Lung (tissue), 12 donors: ENCODE results near the gene POLR2C. TPM values are rescaled to one million over a fixed set of nuclear protein-coding genes. Genes with fewer than 3 reads are reported as not detected.
"Not testable (repeated sequence)": the region's sequence is repeated elsewhere in the genome, so short reads cannot be mapped to it uniquely, and the experiment has no call there.

ENCODE experiments used
- ATAC-seq: fragments of 200-7000 bp; cut with Tn5 transposase; one replicate; pipeline ENCODE4 v1.9.1; 2020; ENCODE audit warnings: moderate number of reproducible peaks; ENCODE audit not compliant: insufficient read depth, low FRiP score
- DNase-seq, 3 donors: peaks; one replicate each; pipeline ENCODE4 v3.0.0-alpha.2; 2013 to 2017
- H3K27ac ChIP-seq, 2 donors: one replicate each; pipeline ENCODE4 v1.5.1; 2013; ENCODE audit warnings: mild to moderate bottlenecking in 2 of 2, moderate library complexity in 2 of 2, control low read depth in 1 of 2, inconsistent platforms in 1 of 2, low read depth in 1 of 2, low read length in 1 of 2
- H3K27me3 ChIP-seq, 3 donors: one replicate each; pipeline ENCODE4 v1.5.1; 2013; ENCODE audit warnings: low read length in 2 of 3; ENCODE audit not compliant: control insufficient read depth in 3 of 3, insufficient read depth in 3 of 3
- H3K36me3 ChIP-seq, 4 donors: one replicate each; pipeline ENCODE4 v1.5.1; 2013; ENCODE audit warnings: low read length in 4 of 4, mild to moderate bottlenecking in 1 of 4, moderate library complexity in 1 of 4; ENCODE audit not compliant: control insufficient read depth in 4 of 4, insufficient read depth in 4 of 4
- H3K4me1 ChIP-seq, 5 donors: one replicate each; pipeline ENCODE4 v1.5.1; 2013; ENCODE audit warnings: low read length in 5 of 5, mild to moderate bottlenecking in 2 of 5, moderate library complexity in 1 of 5; ENCODE audit not compliant: control insufficient read depth in 5 of 5, insufficient read depth in 5 of 5
- H3K4me3 ChIP-seq: one replicate; pipeline ENCODE4 v1.5.1; 2013; ENCODE audit warnings: mild to moderate bottlenecking, control low read depth, moderate library complexity
- H3K9ac ChIP-seq, 2 donors: one replicate each; pipeline ENCODE4 v1.5.1; 2013; ENCODE audit warnings: low read length in 2 of 2, control low read depth in 1 of 2; ENCODE audit not compliant: insufficient read depth in 1 of 2
- H3K9me3 ChIP-seq, 4 donors: one replicate each; pipeline ENCODE4 v1.5.1; 2013; ENCODE audit warnings: low read length in 3 of 4, mild to moderate bottlenecking in 1 of 4, moderate library complexity in 1 of 4; ENCODE audit not compliant: control insufficient read depth in 4 of 4, insufficient read depth in 3 of 4
- CTCF ChIP-seq: IDR thresholded peaks from 2 replicates; pipeline ENCODE4 v1.5.1; 2012; ENCODE audit warnings: mild to moderate bottlenecking; ENCODE audit errors: control extremely low read depth, extremely low read depth
- whole genome bisulfite sequencing, 2 donors: extraction: QIAGEN DNeasy Blood & Tissue Kit; methylation state at CpG; one replicate each; pipeline ENCODE4 v1.1.7; 2013; 5-methylcytosine and 5-hydroxymethylcytosine counted together
- polyA plus RNA-seq, 2 donors: library from polyadenylated mRNA; stranded (reverse); fragments of 200-250 nt; gene quantifications; one replicate each; pipeline ENCODE4 v1.2.1, GENCODE V29; 2013
- total RNA-seq, 2 donors: library from RNA; depleted of rRNA in 1 of 2; stranded (reverse); fragments of >200 nt in 1 of 2; gene quantifications; one replicate each; pipeline ENCODE4 v1.2.1, GENCODE V29; 2014 to 2021
- donor health status: control.
- donor health status: control.
- donor health status: Bipolar disorder and iron deficiency.
- donor health status: healthy.
- donor health status: DM: yes; HTN: yes; CAD: no.

POLR2C gene
- total and polyA plus RNA-seq, 4 donors = 65.8 to 124 (median 82.5) TPM

DNA sequence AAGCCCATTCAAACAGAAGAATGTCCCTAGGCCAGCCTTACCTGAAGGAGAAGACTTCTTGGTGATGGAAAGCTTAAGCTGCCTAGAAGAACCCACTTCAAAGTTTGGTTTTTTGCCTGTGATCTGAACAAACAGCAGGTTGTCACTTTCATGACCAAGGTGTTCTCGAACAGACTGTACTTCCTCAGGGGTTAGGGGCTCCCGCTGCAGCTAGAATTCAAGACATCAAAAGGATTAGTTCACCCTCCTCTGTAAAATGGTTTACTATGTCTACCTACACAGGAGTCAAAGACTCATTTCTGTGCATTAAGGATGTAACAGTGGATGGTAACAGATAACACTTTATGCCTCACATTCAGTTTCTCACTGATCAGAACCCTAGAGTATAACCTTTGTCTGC lies 28.5 kb upstream of the POLR2C start:
- Histone ChIP-seq H3K9ac (no peak overlapping the region), H3K27me3 (no peaks in the 10 kb centered on the region)

GRCh38 chr16:57435838-57436237 lies 26.6 kb upstream of the POLR2C start:
- no peak overlapping the region for H3K27ac ChIP-seq
- ATAC-seq = no peak
- H3K4me1 ChIP-seq = no peaks in the 10 kb centered on the region
- no peak for TF ChIP-seq CTCF
- no peak for DNase-seq
- H3K27me3 ChIP-seq = no peaks in the 10 kb centered on the region
- WGBS, 2 donors = 88 to 100% methylated on average over 1 of the region's 1 CpG
- peaks cover 0 to 3% (median 1%) of the 10 kb centered on the region in 4 donors for H3K9me3 ChIP-seq
- H3K9ac ChIP-seq = no peak overlapping the region
- H3K36me3 ChIP-seq = peaks cover 35 to 59% (median 40%) of the 10 kb centered on the region in 4 donors
- no peak overlapping the region for H3K4me3 ChIP-seq

More for the DNA sequence above, 28.5 kb upstream of the POLR2C start:
- Histone ChIP-seq H3K4me1 (no peaks in the 10 kb centered on the region), H3K27ac (no peak overlapping the region), H3K4me3 (no peak overlapping the region), H3K9me3 (no peaks in the 10 kb centered on the region), H3K36me3 (peaks cover 34 to 61% (median 49%) of the 10 kb centered on the region in 4 donors)
- WGBS, 2 donors = 94% methylated on average over 2 of the region's 2 CpGs
- no peak for DNase-seq
- ATAC-seq = no peak
- TF ChIP-seq CTCF = no peak

DNA sequence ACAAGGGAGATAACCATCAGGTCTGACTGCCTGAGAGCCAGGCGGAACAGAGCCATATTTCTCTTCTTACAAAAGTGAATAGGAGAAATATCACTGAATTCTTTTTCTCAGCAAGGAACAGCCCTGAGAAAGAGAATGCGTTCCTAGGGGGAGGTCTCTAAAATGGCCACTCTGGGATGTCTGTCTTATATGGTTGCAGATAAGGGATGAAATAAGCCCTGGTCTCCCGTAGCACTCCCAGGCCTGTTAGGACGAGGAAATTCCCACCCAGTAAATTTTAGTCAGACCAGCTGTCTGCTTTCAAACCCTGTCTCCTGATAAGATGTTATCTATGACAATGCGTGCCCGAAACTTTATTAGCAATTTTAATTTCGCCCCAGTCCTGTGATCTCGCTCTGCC lies 22.5 kb upstream of the POLR2C start:
- peaks cover 16 to 28% (median 19%) of the 10 kb centered on the region in 4 donors for H3K36me3 ChIP-seq
- H3K9ac ChIP-seq, H3K4me3 ChIP-seq, ATAC-seq, H3K27me3 ChIP-seq, H3K4me1 ChIP-seq, H3K9me3 ChIP-seq, H3K27ac ChIP-seq, DNase-seq: not testable (repeated sequence)
- WGBS, 2 donors = 96 to 99% methylated on average over 8 of the region's 8 CpGs

DNA sequence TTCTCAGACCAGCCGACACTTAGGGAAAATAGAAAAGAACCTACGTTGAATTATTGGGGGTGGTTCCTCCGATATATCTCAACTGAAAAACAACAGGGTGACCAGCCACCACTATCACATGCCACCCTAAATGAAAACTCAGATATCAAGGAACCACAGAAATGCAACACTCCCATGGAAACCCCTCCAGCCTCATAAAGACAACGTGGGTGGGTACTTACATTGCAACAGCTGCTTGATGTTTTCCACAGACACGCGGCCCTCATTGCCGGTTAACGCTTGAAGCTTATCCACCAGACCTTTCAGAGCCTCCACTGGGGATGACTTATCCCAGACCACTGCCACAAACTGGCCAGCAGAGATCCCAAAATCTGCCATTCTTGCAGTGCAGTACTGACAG lies 21.9 kb upstream of the POLR2C start:
- peaks cover 14 to 22% (median 18%) of the 10 kb centered on the region in 4 donors for H3K36me3 ChIP-seq
- H3K9ac ChIP-seq, ATAC-seq, H3K4me3 ChIP-seq, H3K9me3 ChIP-seq, H3K27me3 ChIP-seq, H3K27ac ChIP-seq, DNase-seq, H3K4me1 ChIP-seq: not testable (repeated sequence)
- WGBS, 2 donors = 74 to 96% methylated on average over 8 of the region's 8 CpGs
